GM19351 (cell line): ENCODE measurements around the gene USP7.

Experiments
- ATAC-seq: cut with Tn5 transposase; IDR thresholded peaks from one replicate; pipeline ENCODE4 v1.9.1; 2021; ENCODE audit warnings: mild to moderate bottlenecking, moderate library complexity; ENCODE audit not compliant: unreplicated experiment

USP7 gene

DNA sequence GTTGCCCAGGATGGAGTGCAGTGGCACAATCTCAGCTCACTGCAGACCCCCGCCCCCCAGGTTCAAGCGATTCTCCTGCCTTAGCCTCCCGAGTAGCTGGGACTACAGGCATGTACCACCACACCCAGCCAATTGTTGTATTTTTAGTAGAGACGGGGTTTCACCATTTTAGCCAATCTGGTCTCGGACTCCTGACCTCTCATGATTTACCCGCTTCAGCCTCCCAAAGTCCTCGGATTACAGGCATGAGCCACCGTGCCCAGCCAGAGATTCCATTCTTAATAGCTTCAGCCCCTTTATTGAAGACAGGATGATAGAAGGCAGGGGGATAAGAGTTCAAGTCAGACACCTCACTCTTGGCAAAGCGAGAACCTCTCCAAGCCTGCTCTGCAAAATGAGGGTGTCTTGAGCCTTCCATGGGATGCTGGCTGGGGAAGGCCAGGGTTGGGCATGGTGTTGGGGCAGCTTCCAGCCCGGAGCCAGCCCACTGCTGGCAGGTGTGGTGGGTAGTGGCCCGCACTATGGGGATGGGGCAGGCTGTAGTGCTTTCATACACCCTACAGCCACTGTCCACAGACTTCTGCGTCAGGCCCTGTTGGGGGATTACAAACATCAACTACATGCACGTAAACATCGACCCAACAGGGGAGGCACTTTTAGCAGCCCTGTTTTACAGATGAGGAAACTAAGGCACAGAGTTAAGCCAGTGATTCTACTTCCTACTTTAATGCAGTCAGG, 98.4 kb downstream of the USP7 start:
- no peak for ATAC-seq

- no peak for ATAC-seq
These were observed 99.1 kb downstream of the USP7 start for GRCh38 chr16:8864480-8865110.

DNA sequence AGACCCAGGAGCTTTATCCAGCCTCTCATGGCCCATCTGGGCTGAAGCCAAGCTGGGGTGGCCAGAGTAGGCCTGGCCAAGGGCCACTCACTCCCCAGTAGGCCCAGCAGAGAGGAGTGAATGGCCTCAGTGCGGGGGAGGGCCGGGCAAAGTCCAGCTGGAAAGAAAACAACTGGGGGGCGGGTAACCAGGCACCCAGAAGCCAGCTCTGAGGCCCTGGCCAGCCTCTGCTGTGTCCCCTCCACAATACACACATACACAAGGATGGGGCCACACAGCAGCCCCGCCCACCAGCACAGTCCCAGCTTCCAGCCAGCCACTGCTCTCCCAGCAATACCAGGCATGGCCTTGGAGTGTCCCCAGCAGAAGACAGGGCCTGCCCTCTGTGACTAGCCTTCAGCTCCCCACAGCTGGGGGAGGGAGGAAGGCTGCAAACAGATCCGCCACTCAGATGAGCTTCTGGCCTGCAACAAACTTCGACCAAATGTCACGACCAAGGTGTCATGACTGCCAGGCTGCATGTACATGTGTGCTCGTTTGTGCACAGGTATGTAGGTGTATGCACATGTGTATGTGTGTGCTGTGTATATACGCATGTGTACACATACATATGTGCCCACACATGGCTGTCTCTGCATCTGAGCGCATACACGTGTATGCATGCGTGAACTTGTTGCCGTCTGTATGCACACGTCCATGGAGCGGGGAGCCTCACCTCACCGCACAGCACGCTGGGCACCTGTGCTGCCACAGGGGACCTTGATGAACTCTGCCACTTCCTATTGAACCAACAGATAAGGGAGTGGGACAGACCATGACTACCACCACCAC, 99.9 kb downstream of the USP7 start:
- no peak for ATAC-seq

DNA sequence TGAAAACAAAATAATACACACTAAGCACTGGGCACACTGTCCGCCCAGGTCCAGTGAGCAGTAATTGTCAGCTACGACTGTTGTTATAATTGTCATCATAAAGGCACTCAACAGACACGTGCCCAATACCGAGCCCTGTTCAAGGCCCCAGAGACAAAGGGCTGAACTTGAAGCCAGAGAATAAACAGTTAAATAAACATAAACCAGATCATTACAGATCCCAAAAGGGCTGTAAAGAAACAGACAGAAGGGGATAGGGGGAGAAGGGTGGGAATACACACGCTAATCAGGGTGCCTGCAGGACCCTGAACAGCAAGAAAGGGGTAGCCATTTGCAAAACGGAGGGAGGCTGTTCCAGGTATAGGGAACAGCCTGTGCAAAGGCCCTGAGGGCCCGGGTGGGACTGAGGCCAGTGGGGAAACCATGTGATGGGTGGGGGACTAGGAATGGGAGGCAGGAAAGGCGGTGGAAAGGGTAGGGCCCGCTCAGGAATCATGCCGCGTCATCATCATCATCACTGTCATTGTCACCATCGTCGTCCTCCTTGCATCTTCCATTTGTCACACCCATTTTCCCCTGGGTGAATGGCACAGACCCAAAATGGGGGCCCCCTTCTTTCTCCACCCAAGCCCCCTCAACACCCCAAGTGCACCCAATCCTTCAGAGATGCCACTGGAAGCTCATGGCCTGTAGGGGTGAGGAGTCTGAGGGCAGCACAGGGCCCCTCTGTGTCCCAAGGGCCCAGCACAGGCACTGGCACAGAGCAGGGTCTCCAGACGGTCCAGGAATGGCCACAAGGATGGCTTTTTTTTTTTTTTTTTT, 101.2 kb downstream of the USP7 start:
- no peak for ATAC-seq

- no peak for ATAC-seq
These were observed 102.0 kb downstream of the USP7 start for GRCh38 chr16:8861563-8862308.

GRCh38 chr16:8859913-8860881, 103.5 kb downstream of the USP7 start:
- no peak for ATAC-seq

- ATAC-seq: no peak
These were observed 104.5 kb downstream of the USP7 start for GRCh38 chr16:8858994-8859912.

DNA sequence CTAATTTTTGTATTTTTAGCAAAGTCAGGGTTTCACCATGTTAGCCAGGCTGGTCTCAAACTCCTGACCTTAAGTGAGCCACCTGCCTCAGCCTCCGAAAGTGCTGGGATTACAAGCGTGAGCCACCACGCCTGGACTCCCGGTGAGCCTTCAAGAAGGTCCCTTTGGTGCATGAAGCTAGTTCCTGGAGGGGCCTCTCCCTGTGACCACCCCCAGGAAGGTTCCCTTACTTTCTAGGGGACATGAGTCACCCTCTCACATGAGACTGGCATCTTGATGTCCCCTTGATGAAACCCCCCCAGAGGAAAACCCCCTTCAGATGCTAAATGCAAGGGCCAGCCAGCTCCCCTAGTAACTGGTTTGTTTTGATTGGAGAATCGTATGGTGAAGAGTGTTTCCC, 107.7 kb downstream of the USP7 start:
- ATAC-seq: no peak

DNA sequence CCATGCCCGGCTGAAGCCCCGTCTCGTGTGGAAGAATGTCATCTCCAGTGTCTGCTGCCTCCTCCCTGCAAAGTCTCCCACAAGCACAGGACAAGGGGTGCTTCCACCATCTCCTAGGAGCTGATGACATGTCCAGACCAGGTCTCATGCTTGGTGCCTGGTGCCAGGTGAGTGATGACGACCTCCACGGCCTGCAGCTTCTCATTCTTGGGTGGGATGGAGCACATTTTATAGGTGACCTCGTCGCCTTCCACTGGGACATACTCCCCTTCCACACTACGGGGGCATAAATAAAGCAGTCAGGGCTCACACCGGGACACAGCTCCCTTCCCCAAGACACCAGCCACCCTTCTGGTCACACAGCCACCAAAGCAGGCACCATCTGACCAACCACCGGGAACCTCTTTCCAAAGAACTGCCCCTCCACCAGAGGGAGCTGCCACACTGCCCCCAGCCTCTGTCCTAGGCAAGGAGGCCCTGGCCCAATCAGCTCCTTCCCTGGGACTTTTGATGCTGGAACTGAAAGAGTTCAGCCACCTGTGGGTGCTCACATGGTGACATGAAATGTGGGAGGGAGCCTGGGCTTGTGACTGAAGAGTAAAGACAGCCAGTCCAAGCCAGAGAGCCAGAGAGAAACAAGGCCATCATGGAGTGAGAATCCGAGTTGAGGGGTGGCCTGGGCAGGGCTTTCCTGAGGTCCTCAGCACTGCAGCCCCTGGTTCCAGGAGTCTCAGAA, 108.5 kb downstream of the USP7 start:
- ATAC-seq: no peak

DNA sequence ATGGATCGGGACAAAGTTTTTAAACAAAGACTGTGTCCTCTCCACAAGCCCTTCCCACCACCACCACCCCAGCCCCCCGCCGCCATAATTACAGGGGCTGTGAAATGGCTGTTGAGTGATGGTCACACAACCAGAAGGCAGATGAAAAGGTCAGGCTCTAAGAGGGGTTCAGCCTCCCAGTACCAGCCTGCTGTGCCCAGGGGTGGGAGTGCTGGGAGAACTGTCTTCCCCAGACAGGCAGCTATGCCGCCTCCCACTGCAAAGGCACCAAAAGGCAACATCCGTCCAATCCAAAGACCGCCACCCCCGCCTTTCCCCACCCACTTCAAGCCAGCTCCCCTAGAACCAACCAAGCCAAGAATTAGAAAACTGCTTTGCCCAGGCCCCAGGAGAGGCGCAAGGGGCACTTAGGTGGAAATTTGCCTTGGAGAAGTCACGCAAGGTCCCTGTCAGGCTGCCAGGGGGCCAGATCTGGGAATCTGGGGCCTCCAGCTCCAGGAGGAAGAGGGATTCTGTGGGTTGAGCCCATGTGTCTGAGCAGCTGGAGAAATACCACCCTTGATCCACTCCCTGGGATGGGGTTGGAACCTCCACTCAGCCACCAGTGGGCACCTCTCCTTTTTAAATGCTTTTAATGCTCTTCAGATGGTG, 109.3 kb downstream of the USP7 start:
- ATAC-seq: no peak

DNA sequence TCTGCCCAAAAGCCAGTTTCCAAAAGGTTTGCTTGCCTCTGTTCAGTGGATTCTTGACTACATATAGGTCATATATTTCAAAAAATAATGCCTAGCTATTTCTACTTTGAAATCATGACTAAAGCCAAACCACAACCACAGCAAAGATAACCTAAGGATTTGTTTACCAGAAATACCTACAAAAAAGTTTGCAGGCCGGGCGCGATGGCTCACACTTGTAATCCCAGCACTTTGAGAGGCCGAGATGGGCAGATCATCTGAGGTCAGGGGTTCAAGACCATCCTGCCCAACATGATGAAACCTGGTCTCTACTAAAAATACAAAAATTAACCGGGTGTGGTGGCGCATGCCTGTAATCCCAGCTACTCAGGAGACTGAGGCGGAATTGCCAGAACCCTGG, 110.1 kb downstream of the USP7 start:
- no peak for ATAC-seq

- no peak for ATAC-seq
These were observed 110.6 kb downstream of the USP7 start for GRCh38 chr16:8853150-8853549.

- ATAC-seq: no peak
These were observed 111.2 kb downstream of the USP7 start for GRCh38 chr16:8852534-8852933.

DNA sequence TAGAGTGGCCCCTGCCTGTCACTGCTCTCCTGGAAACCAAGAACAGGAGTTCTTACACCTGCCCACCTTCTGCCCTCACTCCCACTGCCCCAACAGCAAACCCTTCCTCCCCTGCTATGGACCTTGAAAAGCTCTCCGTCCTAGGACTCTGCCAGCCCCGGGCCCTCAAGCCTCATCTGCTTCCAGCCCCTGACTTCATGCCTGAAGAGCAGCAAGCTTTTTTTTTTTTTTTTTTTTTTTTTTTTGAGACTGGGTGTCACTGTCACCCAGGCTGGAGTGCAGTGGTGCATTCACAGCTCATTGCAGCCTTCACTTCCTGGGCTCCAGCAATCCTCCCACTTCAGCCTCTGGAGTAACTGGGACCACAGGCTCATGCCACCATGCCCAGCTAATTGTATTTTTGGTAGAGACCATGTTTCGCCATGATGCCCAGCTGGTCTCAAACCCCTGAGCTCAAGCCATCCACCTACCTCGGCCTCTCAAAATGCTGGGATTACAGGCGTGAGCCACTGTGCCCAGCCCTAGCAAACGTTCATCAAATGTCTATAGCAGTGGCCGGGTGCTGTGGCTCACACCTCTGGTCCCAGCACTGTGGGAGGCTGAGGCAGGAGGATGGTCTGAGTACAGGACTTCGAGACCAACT, 111.8 kb downstream of the USP7 start:
- ATAC-seq: no peak

GRCh38 chr16:8850279-8850885, 113.3 kb downstream of the USP7 start:
- no peak for ATAC-seq

DNA sequence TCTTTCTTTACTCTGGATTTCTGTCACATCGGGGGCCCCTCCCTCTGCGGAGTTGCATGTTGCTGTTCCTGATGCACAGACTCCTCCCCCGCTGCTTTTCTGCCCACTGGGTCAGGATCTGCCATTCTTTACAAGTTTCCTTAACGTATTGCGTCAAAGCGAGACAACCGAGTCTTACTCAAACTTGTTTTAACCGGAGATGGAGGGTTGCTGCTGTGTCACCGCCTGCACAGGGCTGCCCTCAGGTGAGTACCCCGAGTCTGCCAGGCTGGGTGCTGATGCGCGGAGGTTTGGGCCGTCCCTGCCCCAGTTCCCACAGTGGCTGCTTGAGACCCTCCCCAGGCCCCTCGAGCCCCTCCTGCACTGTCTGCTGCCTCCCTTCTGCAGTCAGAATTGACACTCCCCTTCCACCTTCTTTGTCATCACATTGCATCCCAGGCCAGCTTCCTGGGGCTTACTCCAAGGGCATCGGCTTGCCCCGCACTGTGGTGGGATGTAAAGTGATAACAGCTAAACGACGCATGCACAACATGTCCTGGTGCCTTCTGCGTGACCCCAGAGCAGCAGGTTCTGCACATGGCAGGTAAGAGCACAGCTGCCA, 114.2 kb downstream of the USP7 start:
- no peak for ATAC-seq
